GM12891 (cell line): ENCODE results near the gene PARP3.
"Not testable (repeated sequence)": the region's sequence is repeated elsewhere in the genome, so short reads cannot be mapped to it uniquely, and the experiment has no call there.

Source experiments
- DNase-seq: peaks from one replicate; pipeline ENCODE4 v3.0.0; 2011; ENCODE audit warnings: low spot score; ENCODE audit not compliant: insufficient read length
- FAIRE-seq: peaks from 2 replicates; lab custom pipeline; 2011; peaks lifted over from hg19 to GRCh38; lab: Jason Lieb, UNC
- PAX5 ChIP-seq: IDR thresholded peaks from 2 replicates; pipeline ENCODE4 v1.6.1; 2011; ENCODE audit warnings: low read length, moderate library complexity, mild to moderate bottlenecking; ENCODE audit not compliant: insufficient read depth, severe bottlenecking
- POLR2A ChIP-seq: IDR thresholded peaks from 2 replicates; pipeline ENCODE4 v1.6.1; 2011; ENCODE audit warnings: low read depth, low read length, control low read depth
- POLR2AphosphoS5 ChIP-seq: IDR thresholded peaks from 2 replicates; pipeline ENCODE4 v1.6.1; 2011; ENCODE audit warnings: low read depth, low read length, control low read depth
- POU2F2 ChIP-seq: IDR thresholded peaks from 2 replicates; pipeline ENCODE4 v1.6.1; 2011; ENCODE audit warnings: low read depth, mild to moderate bottlenecking, control low read depth, low read length, moderate library complexity
- SPI1 ChIP-seq: IDR thresholded peaks from 2 replicates; pipeline ENCODE4 v1.6.1; 2011; ENCODE audit warnings: low read depth, low read length, control low read depth
- TAF1 ChIP-seq: IDR thresholded peaks from 2 replicates; pipeline ENCODE4 v1.6.1; 2011; ENCODE audit warnings: low read depth, low read length, control low read depth

Gene PARP3

DNA sequence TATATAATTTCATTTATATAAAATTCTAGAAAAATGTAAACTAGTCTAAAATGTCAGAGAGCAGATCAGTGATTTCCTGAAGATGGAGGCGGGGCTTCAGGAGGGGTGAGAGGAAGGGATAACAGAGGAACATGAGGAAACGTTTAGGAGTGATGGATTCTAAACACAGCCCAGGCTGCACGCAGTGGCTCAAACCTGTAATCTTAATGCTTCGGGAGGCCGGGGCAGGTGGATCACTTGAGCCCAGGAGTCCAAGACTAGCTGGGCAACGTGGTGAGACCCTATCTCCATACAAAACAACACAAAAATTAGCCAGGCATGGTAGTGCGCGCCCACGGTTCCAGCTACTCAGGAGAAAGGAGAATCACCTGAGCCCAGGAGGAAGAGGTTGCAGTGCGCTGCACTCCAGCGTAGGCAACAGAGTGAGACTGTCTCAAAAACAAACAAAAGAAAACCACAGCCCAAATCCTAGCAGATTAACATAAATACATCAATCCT lies 21.0 kb upstream of the PARP3 start:
- no peak for TF ChIP-seq POLR2A
- FAIRE-seq (no peak), DNase-seq (no peak)

GRCh38 chr3:51927061-51927977 lies 14.8 kb upstream of the PARP3 start:
- no peak for FAIRE-seq
- DNase-seq: no peak
- TF ChIP-seq TAF1 (no peak), POU2F2 (no peak), POLR2A (no peak), POLR2AphosphoS5 (no peak), SPI1 (no peak), PAX5 (no peak)

DNA sequence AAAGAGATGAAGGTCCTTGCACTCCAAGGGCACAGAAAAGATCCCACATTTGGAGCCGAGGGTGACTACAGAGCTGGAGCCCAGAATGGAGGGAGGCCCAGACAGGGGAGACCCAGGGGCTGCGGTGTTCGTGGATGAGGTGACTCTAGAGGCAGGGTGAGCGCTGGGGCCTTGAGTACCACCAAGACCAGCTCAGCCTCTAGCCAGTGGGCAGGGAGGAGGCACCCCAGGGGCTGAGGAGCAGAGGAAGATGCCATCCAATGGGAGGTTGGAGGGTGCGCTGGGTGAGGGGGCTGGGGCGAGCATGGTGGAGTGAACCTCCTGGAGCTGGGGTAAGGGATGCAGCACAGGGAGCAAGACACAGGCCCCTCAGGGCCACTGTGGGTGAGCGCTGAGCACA lies 13.7 kb upstream of the PARP3 start:
- TF ChIP-seq SPI1 (no peak), POLR2A (no peak), TAF1 (no peak), POLR2AphosphoS5 (no peak), POU2F2 (no peak), PAX5 (no peak)
- FAIRE-seq (no peak), DNase-seq (no peak)

- FAIRE-seq, DNase-seq: not testable (repeated sequence)
Measured at GRCh38 chr3:51928981-51929380, 13.2 kb upstream of the PARP3 start.

- no peak for FAIRE-seq
- DNase-seq: no peak
- no peak for TF ChIP-seq SPI1
- TF ChIP-seq POLR2A: no peak
- TF ChIP-seq PAX5: no peak
- TF ChIP-seq POU2F2: no peak
- no peak for TF ChIP-seq TAF1
- TF ChIP-seq POLR2AphosphoS5: no peak
Measured at GRCh38 chr3:51929420-51930003, 12.7 kb upstream of the PARP3 start.

- DNase-seq (no peak), FAIRE-seq (no peak)
- TF ChIP-seq TAF1 (no peak), POLR2A (no peak), POU2F2 (no peak), SPI1 (no peak), PAX5 (no peak), POLR2AphosphoS5 (no peak)
Measured at GRCh38 chr3:51930439-51930838, 11.7 kb upstream of the PARP3 start.

DNA sequence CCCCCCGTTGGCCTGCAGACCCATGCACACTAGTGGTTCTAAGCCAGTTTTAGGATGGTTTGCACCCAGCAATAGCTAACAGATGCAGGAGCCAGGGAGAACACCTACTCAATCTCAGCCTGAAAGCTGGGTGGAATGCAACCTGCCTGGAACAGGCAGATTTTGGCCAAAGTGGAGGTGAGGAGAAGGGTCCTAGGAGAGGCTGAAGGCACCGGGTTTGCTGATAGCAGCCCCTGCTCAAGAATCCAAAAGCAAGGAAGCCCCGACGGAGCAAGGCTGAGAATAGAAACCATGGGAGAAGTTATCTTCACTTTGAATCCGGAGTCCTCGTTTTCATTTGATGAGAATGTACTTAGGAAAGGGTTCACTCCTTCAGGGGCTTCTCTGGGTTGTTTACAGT lies 10.4 kb upstream of the PARP3 start:
- FAIRE-seq (no peak), DNase-seq (no peak)
- TF ChIP-seq SPI1 (no peak), POLR2A (no peak), POU2F2 (no peak), POLR2AphosphoS5 (no peak), PAX5 (no peak), TAF1 (no peak)

DNA sequence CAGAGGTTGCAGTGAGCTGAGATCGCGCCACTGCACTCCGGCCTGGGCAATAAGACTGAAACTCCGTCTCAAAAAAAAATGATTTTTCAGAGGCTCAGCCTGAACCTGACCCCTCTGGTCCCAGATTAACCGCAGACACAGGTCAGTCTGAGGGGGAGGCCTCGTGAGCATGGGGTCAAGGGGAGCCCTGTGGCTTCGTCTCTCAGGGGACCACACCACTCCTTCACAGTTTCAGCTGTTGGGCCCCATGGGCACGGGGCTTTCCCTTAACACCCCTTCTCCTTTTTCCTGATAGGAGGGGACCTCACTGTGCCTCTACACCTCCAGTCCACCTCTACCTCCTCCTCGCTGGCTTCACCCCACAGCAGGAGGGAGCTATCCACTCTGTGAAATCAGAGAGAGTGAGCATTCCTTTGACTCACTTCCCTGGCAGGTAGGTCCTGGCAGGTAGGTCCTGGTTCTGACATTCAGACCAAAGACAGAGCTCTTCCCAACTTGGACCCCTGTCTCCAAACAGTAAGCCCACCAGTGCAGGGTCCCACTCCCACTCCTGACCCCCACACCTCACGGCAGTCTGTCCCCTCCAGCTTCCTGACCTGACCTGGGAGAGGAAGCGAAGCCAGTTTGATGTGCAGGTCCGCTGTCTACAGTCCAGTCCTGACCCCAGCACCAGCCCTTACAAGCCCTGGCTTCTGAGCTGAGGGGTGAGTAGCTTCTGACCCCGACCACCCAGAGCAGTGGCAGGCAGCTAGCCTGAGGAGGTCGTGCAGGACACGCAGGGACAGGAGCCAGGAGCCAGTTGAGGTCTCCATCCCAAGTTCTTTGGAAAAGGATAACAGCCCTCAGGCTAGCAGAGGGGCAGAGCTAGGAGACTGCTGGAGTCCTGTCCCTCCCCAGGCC lies 9.4 kb upstream of the PARP3 start:
- TF ChIP-seq PAX5: no peak
- DNase-seq: no peak
- no peak for FAIRE-seq

- no peak for FAIRE-seq
- no peak for DNase-seq
Measured at GRCh38 chr3:51933471-51934138, 8.6 kb upstream of the PARP3 start.

More at GRCh38 chr3:51933471-51934138, 8.6 kb upstream of the PARP3 start:
- TF ChIP-seq POLR2A (no peak), TAF1 (no peak), POLR2AphosphoS5 (no peak)
